ENCODE measurements around the gene DGKB.

Gene DGKB

DNA sequence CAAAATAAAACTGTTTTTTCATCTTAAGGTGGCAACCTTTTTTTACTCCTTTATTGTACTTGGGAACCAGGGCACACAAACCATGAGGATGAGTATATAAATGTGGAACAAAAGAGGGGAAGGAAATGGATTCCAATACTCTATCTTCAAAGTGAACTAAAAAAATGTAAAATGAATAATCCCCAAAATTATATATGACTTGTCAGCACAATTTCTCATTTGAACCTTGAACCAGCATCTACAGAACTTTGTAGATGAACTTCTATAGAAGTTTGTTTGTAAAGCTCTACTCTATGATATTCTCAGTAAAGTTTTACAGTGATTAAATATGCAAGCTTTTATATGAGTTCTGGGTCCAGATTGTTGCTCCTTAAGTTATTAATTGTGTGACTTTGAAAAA lies 694.8 kb downstream of the DGKB start:
- DNase-seq (ENCODE audit: low spot score): no peak

DNA sequence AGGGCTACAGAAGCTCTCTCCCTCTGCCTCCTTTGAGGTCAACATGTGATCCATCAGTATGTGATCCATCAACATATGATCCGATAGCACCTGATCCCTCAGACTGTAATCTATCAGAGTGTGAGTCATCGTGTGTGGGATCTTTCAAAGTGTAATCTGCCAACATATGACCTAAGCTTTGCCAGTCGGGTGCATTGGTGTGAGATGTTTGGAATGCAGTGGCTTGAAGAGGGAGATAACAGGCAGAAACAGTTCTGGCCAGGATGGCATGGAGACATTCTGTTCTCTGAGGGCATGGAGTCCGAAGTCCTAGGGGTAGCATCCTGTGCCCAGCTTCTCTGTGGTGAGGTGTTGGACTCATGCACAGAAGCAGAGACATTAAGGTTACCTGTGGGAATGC lies 695.4 kb downstream of the DGKB start:
- no peak for DNase-seq (ENCODE audit: low spot score)

DNA sequence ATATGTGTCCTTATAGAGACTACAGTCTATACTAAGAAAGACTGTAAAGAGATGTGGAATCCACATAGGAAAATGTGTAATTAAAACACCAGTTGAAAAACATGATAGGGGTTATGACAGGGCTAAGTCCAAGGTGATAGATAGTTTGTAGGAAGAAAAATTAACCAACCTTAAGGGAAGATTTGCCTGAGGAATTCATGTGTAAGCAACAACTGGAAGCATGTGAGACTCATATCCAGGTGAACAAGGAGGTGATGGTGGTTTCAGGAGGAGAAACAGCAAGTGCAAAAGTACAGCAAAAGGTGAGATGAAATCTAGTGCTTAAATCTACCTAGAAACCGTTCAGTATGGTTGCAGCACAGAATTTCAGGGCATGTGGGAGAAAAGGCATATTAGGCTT lies 696.4 kb downstream of the DGKB start:
- no peak for DNase-seq (ENCODE audit: low spot score)

DNA sequence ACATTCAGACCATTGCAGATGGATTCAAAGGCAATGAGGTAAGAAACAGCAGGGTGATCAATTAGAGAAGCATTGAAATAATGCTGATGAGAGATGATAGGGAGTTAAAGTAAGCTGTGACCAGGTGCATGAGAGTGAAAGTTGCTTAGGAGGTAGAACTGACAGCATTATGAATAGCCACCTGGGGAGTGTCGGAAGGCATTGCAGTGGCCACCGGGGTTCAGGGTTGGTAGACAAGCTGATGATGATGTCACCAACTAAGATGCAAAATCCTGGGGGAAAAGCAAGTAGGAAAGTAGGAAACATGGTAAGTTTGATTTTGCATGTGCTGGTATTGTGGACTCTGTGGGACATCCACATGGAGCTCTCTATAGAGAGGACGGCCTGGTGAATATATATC lies 701.2 kb downstream of the DGKB start:
- no peak for DNase-seq (ENCODE audit: low spot score)

DNA sequence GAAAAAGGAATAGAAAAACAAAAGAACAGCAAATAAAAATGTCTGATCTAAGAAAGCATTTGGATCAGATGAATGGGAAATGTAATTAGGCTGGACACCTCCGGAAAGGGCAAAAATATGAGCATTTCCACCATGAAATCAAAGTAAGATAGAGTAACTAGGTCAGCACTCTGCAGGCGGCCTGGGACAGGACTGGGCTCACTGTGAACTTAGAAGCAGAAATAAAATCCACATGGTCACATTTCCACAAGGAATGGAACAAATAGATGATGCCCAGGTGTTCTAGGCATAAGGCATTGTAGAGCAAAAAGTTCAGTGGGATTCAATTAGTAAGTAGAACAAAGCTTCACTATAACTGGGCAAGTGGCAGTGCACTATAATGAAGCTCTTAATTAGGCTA lies 703.2 kb downstream of the DGKB start:
- no peak for DNase-seq (ENCODE audit: low spot score)

DNA sequence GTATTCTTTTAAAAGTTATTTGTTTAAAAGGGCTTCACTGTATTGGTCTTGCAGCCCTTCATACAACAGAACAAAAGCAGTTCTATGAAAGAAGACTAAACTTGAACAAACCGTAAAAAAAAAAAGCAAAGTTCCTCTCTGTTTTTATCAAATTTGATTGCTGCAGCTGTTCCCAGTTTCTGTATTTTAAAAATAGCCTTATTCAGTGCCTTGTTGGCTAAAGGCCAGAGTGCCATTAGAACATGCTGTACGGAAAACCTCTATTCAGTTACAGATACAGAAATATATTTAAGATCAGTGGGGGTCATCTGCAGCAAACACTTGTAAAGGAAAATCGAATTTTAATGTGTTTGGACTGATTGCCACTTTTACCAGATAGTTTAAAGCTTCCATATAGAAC lies 705.3 kb downstream of the DGKB start:
- DNase-seq (ENCODE audit: low spot score): no peak

- no peak for DNase-seq (ENCODE audit: low spot score)
Observed at GRCh38 chr7:14196555-14196954, 706.0 kb downstream of the DGKB start.

- no peak for DNase-seq (ENCODE audit: low spot score)
Observed at GRCh38 chr7:14195871-14196270, 706.7 kb downstream of the DGKB start.

DNA sequence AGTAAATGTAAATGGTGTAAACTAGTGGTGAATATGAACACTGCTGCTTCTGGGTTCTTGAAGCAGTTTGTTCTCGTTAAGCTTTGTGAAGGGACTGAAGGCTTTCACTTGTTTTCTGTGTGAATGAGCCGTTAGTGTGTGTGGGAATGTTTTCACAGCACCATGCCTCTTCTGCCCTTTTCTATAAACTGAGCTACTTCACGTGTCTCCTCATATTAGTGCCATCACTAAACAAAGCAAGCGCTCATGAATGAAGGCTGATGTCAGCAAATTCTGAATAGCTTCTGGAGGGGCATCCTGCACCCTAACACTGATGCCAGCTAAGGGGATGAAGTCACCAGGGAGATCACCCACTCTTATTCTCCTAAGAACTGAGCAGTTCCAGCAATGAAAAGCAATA lies 707.5 kb downstream of the DGKB start:
- DNase-seq (ENCODE audit: low spot score): no peak

- DNase-seq (ENCODE audit: low spot score): no peak
Observed at GRCh38 chr7:14191686-14192098, 710.9 kb downstream of the DGKB start.

- DNase-seq (ENCODE audit: low spot score): no peak
Observed at GRCh38 chr7:14184292-14184864, 718.2 kb downstream of the DGKB start.

- DNase-seq (ENCODE audit: low spot score): no peak
Observed at GRCh38 chr7:14179781-14180180, 722.8 kb downstream of the DGKB start.

DNA sequence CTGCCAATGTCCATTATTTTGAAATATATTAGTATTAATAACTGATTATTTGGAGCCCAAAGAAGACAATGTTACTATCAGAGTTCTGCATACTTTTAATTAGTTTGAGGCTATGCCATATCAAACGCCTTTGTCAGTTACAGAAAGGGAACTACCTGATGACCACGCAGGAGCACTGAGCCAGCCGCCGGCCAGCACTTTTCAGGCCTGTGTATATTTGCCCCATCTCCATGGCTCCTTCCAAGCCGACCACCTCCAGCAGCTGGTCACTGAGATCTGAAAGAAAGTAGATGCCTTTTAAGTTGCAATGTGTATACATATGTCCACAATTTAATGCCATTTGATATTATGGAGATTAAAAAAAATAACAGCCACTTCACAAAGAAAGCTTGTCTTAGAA lies 724.7 kb downstream of the DGKB start:
- DNase-seq (ENCODE audit: low spot score): no peak

DNA sequence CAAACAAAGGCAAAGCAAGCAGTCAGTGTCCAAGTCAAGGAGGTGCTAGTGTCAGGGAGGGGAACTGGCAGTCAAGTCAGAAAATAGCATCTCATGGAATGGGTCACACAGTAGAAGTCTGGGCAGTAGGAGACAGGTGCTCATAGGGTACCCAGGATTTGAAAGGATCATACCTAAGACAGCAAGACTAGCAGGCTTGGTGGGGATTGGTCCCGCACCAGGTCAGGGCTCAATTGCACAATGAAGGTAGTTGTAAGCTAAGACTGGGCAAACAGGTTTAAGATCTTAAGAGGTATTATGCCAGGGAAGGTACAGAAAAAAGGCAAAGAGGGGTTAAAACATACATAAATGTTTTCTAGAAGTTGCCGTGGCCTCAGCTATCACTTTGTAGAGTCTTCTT lies 731.7 kb downstream of the DGKB start:
- no peak for DNase-seq (ENCODE audit: low spot score)

GRCh38 chr7:14158111-14158510 lies 744.4 kb downstream of the DGKB start:
- no peak for DNase-seq (ENCODE audit: low spot score)

DNA sequence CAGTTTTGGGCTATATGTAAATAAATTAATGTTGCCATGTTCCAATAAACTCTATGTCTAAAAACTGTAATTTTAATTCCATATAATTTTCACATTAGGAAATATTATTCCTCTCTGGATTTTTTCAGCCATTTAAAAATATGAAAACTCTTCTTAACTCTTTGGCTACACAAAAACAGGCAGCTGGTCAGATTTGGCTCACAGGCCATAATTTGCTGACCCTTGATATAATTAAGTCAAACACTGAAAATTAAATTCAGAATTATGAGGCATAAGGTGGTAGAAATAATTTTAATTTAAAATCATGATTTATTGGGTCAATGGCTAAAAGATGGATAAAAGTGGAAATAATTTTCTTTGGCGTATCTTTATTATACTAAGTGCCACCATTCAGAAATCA lies 746.1 kb downstream of the DGKB start:
- no peak for DNase-seq (ENCODE audit: low spot score)

DNA sequence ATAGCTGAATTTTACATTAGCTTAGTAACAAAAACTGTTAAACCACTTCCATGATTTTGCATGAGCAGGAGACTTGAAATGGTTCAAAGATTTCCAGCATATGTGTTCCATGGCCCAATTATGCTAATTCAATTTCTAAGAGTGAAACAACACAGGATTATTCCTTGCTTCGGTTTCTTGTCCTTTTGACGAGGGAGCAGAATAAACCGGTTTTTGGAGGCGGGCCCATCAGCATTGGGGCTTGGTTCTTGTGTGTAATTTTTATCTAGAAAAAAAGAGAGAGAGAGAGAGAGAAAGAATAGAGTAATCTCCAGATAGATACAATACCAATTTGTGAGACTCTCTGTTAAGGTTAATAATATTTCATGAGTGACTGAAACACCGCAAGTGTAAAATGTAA lies 753.6 kb downstream of the DGKB start:
- no peak for DNase-seq (ENCODE audit: low spot score)

DNA sequence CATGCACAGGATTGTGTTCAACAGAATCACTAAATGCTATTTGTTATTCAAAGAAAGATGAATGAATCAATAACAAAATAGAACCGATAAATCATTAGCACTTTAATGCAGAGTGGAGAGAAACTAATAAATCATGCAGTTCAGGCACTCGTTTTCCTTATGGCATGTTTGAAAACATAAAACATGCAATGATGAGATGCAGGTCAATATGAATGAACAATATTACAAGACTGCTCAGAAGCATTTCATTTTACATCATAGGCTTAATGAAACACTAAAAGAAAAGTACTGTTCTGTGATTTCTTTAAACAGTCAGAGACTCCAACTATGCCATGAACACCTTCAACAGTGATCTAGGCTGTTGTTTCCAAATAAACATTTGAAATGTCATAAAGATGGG lies 755.0 kb downstream of the DGKB start:
- DNase-seq (ENCODE audit: low spot score): no peak

GRCh38 chr7:14144538-14144937 lies 758.0 kb downstream of the DGKB start:
- DNase-seq (ENCODE audit: low spot score): no peak

DNA sequence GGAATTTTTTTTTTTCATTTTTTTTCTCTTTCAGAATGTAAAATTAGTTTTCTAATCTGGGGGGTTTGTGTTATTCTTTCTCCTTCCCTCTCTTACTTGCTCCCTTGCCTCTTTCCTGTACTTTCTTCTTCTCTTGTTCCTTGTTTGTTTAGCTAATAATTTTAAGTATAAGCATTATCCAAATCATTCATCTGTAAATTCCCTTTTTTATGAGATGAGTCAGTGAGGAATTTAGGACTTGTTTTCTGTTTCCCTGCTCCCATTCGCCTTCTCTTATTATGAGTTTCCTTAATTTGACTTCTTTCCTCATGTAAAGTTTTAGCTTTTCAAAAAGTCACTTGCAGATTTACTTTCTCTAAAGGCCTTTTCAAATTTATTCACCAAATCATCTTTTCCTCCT lies 758.4 kb downstream of the DGKB start:
- no peak for DNase-seq (ENCODE audit: low spot score)

- DNase-seq (ENCODE audit: low spot score): no peak
Observed at GRCh38 chr7:14137676-14138075, 764.9 kb downstream of the DGKB start.

DNA sequence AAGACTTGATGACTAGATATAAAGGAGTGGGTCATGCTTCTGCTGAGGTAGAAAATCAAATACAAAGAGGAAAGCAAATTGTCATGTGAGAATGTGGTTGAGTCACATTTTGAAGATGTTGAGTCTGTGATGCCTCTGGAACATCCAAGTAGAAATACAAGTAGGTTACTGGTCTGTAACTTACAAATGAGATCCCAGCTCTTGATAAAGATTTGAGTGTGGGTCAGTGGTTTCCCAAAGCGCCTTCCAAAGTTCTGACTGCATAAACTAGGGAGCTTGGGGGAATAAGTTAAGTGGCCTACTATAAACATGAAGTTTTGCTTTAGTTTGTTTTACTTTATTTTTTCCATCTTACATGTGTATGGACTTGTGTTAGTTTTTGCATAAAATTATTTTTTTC lies 768.8 kb downstream of the DGKB start:
- DNase-seq (ENCODE audit: low spot score): no peak

GRCh38 chr7:14125998-14126397 lies 776.6 kb downstream of the DGKB start:
- no peak for DNase-seq (ENCODE audit: low spot score)

- DNase-seq (ENCODE audit: low spot score): no peak
Observed at GRCh38 chr7:14124716-14125115, 777.8 kb downstream of the DGKB start.

DNA sequence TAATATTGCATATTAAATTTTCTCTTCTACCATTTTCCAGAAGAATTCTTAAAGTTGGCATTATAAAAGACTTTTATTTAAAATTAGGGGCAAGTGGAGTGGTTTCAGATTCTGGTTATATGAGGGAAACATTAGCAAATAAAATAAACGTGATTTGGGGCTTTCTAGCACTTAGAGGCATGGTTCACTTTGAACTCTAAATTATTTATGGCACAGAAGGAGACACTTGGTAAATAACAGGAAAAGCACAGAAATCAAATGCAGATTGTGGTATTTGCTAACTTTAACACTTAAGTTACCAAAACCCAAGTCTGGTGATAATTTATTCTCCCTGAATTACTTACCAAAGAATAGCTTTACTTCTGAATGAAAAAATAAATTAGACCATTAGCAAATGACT lies 778.6 kb downstream of the DGKB start:
- DNase-seq (ENCODE audit: low spot score): no peak
